Gastroesophageal sphincter (tissue), 3 donors: Measurements from ENCODE around the gene SUDS3.

Experiments
- CTCF ChIP-seq, 4 experiments: fragments of 200-600 bp in 2 of 4; fragments of 450-650 bp in 2 of 4; sonication (generic) in 1 of 4; IDR thresholded peaks; one replicate each; pipeline ENCODE4 v1.5.1; 2017 to 2019; ENCODE audit warnings: antibody characterized with exemption in 4 of 4, mild to moderate bottlenecking in 2 of 4, moderate library complexity in 2 of 4
- EP300 ChIP-seq: sonication (generic); formaldehyde crosslinking; IDR thresholded peaks from one replicate; pipeline ENCODE4 v1.6.1; 2017; ENCODE audit warnings: antibody characterized with exemption, mild to moderate bottlenecking
- POLR2A ChIP-seq, 2 donors: fragments of 450-650 bp; IDR thresholded peaks; one replicate each; pipeline ENCODE4 v1.6.1; 2017; ENCODE audit warnings: antibody characterized with exemption in 2 of 2, mild to moderate bottlenecking in 2 of 2, moderate library complexity in 1 of 2
- POLR2AphosphoS5 ChIP-seq: sonication (generic); formaldehyde crosslinking; IDR thresholded peaks from one replicate; pipeline ENCODE4 v1.6.1; 2017; ENCODE audit warnings: antibody characterized with exemption

GRCh38 chr12:118425364-118425763, 49.0 kb downstream of the SUDS3 start:
- no peak for TF ChIP-seq EP300
- no peak for TF ChIP-seq POLR2AphosphoS5
- TF ChIP-seq CTCF (IDR thresholded peaks at IDR 0.05), result no peak
- no peak for TF ChIP-seq POLR2A (IDR thresholded peaks at IDR 0.05)
